Smooth muscle cell of the umbilical artery (primary cell): ENCODE measurements around the gene RNF144A. TPM values are rescaled to one million over a fixed set of nuclear protein-coding genes. Genes with fewer than 3 reads are reported as not detected.

ENCODE experiments used
- total RNA-seq: library from RNA; depleted of rRNA; stranded (reverse); fragments of >200 nt; gene quantifications from 2 replicates; pipeline ENCODE4 v1.2.3, GENCODE V29; 2014

RNF144A gene, protein sequence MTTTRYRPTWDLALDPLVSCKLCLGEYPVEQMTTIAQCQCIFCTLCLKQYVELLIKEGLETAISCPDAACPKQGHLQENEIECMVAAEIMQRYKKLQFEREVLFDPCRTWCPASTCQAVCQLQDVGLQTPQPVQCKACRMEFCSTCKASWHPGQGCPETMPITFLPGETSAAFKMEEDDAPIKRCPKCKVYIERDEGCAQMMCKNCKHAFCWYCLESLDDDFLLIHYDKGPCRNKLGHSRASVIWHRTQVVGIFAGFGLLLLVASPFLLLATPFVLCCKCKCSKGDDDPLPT
- 1.8 TPM in 2 replicates for total RNA-seq

GRCh38 chr2:6917071-6917760 is at the start of gene RNF144A:
Gene RNF144A (plus strand): TSS chr2:6917412. CDS start chr2:6996927, 79,515 bp downstream.

DNA sequence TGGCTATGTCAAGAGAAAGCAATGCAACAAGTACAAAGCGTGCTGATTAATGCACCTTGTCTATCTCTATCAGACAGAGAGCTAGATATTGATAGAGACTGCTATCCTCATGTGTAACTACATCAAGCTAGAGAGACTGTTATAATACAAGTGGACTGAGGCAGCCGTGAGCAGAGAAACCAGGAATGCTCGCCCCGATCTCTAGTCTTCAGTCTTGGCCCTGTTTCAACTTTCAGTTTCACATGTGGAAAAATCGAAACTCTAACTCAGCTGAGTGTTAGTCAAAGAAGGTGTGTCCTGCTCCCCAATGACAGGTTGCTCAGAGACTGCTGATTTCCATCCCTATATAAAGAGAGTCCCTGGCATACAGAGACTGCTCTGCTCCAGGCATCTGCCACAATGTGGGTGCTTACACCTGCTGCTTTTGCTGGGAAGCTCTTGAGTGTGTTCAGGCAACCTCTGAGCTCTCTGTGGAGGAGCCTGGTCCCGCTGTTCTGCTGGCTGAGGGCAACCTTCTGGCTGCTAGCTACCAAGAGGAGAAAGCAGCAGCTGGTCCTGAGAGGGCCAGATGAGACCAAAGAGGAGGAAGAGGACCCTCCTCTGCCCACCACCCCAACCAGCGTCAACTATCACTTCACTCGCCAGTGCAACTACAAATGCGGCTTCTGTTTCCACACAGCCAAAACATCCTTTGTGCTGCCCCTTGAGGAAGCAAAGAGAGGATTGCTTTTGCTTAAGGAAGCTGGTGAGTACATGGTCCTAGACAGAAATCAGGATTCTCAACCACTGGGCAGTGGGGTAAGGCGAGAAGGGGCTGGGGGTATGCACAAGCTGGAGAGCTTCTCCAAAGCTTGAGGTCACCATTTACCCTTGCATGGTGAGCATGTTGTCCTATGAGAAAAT is 39.6 kb upstream of the RNF144A start, which contains the start of gene RSAD2:
Gene RSAD2, plus strand, starts transcription at position 376 of the 903 bp plus-strand sequence. Its CDS starts 24 bp downstream, at position 400.

Other genes starting within 250 kb of the RNF144A start
- gene CMPK2, start 51.5 kb upstream of the RNF144A start, total RNA-seq, result 0.32 and 0.59 TPM in 2 replicates
- gene RSAD2, start 39.6 kb upstream of the RNF144A start, total RNA-seq, result 0.23 and 0.30 TPM in 2 replicates